ENCODE results near the gene NLRC3. TPM values are rescaled to one million over a fixed set of nuclear protein-coding genes. Genes with fewer than 3 reads are reported as not detected.

Gene NLRC3
- total and polyA plus RNA-seq, 4 donors = 0.35 to 2.2 (median 1.0) TPM

GRCh38 chr16:3541527-3542155, 35.6 kb downstream of the NLRC3 start:
- Histone ChIP-seq H3K9me3 (ENCODE audit: control insufficient read depth in 4 of 4, low read length in 3 of 4) (no peaks in the 10 kb centered on the region), H3K27ac (ENCODE audit: low read depth in 1 of 2, low read length in 2 of 2) (no peak overlapping the region), H3K4me1 (ENCODE audit: control insufficient read depth in 4 of 4, insufficient read depth in 4 of 4, low read length in 3 of 4) (peaks cover 2 to 4% (median 3%) of the 10 kb centered on the region in 4 donors), H3K4me3 (ENCODE audit: low read depth in 1 of 3, low read length in 3 of 3) (no peak overlapping the region), H3K9ac (ENCODE audit: low read depth in 1 of 2, low read length in 2 of 2) (no peak overlapping the region), H3K27me3 (ENCODE audit: control insufficient read depth in 4 of 4, insufficient read depth in 4 of 4, low read length in 3 of 4) (no peaks in the 10 kb centered on the region), H3K36me3 (ENCODE audit: control insufficient read depth in 4 of 4, insufficient read depth in 3 of 4, low read depth in 1 of 4, low read length in 3 of 4) (peaks cover 0 to 5% (median 0%) of the 10 kb centered on the region in 4 donors)
- DNase-seq (ENCODE audit: low spot score) = no peak
- WGBS = 92% methylated on average over 13 of the region's 13 CpGs
- TF ChIP-seq EGR1 (IDR thresholded peaks at IDR 0.05; ENCODE audit: low read depth in 2 of 2) (no peak), ATF3 (IDR thresholded peaks at IDR 0.05) (no peak), GABPA (IDR thresholded peaks at IDR 0.05 in 1 of 2, conservative IDR thresholded peaks at IDR 0.05 in 1 of 2) (no peak), SP1 (IDR thresholded peaks at IDR 0.05) (no peak), JUND (IDR thresholded peaks at IDR 0.05) (no peak), YY1 (IDR thresholded peaks at IDR 0.05) (no peak), ZBTB33 (IDR thresholded peaks at IDR 0.05) (no peak), RXRA (IDR thresholded peaks at IDR 0.05) (no peak), NR2F2 (IDR thresholded peaks at IDR 0.05) (no peak), HNF4A (conservative IDR thresholded peaks at IDR 0.05) (no peak), REST (IDR thresholded peaks at IDR 0.05) (no peak), MAX (IDR thresholded peaks at IDR 0.05) (no peak), RAD21 (IDR thresholded peaks at IDR 0.05) (no peak), FOXA2 (IDR thresholded peaks at IDR 0.05) (no peak), HNF4G (IDR thresholded peaks at IDR 0.05) (no peak), TAF1 (conservative IDR thresholded peaks at IDR 0.05) (no peak), FOXA1 (IDR thresholded peaks at IDR 0.05) (no peak), CTCF (IDR thresholded peaks at IDR 0.05; ENCODE audit: low read depth, low read length, missing input control) (no peak)
